Endometrium (tissue), 2 donors: ENCODE results near the gene PRPF18.

Experiments used
- FAIRE-seq: peaks from 2 replicates; lab custom pipeline; 2012; peaks lifted over from hg19 to GRCh38; lab: Jason Lieb, UNC
- donor health status: control.
- donor health status: control.

PRPF18 gene

GRCh38 chr10:13669901-13670300 is 83.1 kb downstream of the PRPF18 start:
- FAIRE-seq, result no peak

DNA sequence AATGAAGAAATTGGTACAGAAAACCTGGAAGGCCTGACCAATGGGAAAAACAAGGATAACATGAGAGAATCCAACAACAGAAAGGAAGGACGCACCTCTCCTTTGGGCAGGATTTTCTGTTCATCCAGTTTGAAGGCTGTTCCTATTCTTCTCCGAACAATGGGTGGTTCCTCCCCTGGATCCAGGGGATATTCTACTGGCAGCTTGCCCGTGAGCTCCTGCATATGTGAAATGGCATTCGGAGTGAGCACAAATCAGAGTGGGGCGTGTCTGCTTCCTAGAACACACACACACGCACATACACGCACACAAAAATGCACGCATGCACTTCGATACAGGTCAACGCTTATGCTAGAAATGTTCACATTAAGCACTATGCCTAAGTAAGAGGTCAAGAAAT is 83.5 kb downstream of the PRPF18 start:
- FAIRE-seq, result no peak

DNA sequence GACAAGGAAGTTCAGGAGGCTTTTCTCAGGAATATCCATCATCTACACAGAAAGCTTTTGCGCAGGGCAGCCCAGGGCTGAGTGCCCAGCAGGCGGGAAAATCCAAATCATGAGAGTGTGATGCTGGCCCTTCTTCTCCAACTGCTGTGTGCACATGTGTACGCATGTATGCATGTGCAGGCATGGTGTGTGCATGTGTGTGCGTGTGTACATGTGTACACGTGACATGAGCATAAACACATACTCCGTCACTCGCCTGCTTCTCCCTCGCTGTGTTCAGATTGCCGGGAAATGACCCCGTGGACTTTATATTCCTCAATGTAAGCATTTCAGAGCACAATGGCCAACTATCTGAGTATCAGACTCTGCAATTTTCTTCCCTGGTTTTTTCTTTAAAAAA is 85.1 kb downstream of the PRPF18 start:
- FAIRE-seq, result no peak

GRCh38 chr10:13672548-13672947 is 85.8 kb downstream of the PRPF18 start:
- no peak for FAIRE-seq

DNA sequence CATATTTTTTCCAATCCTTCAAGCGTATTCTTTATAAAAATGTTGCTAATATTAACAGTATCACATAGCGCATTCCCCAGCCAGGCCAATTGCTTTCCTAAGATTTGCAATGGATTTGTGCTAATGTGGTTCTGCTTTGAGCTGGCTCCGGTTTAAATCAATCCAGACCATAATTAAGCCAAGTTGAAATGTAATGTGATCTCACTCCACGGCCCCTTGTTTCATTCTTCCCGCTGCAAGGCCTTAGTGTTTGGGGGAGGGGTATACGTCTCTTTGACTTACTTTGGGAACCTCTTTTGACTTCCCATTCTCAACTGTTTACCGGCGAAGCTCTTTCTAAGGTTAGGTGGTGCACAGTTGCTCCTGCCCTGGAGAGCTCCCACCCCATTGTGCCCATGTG is 86.4 kb downstream of the PRPF18 start:
- no peak for FAIRE-seq

DNA sequence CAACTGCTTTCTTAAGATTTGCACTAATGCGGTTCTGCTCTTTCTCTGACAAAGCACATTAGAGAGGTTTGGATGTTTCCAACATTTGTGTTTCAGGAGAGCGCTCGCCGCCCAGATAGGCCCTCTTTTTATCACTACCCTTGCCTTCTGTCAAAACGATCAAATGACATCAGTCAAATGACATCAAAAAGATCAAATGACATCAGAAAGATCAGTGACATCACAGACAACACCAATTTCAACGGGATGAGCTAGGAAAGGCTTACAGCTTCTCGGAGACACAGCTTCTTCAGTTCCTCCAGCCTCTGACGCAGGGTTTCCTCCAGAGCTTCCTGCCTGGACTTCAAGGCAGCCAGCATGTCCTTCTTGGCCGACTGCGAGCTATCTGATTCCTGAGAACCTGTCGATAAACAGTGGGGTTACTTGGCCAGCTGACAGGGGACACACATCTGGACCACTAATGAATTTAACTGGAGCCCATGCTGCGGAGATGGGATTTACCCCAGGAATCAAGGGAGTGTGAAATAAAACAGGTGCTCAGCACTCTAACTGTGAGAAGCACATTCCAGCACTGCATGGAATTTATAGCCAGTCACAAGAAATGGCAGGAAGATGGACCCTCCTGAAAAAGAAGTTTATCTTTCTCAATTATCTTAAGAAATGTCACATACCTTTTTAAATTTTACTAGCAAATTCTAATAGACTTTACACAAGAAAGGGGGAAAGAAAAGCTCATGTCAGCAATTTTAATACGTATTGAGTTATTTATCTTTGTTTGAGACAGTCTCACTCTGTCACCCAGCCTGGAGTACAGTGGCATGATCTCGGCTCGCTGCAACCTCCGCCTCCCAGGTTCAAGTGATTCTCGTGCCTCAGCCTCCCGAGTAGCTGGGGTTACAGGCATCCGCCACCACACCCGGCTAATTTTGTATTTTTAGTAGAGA is 88.2 kb downstream of the PRPF18 start:
- no peak for FAIRE-seq

- no peak for FAIRE-seq
These were observed 91.5 kb downstream of the PRPF18 start for GRCh38 chr10:13678101-13678843.
